T-cell (primary cell): ENCODE data around the gene PRDM11. TPM values are rescaled to one million over a fixed set of nuclear protein-coding genes. Genes with fewer than 3 reads are reported as not detected.

Source experiments
- ATAC-seq, 4 experiments: fragments of 200-7000 bp in 3 of 4; fragments of 150-1000 bp in 1 of 4; cut with Tn5 transposase; replicated peaks in 1 of 4; 1 replicate in 3 of 4; 2 replicates in 1 of 4; pipeline ENCODE4 v1.10.0; 2021; ENCODE audit warnings: moderate library complexity in 3 of 4, mild to moderate bottlenecking in 2 of 4, moderate number of reproducible peaks in 1 of 4
- CTCF ChIA-PET, 2 donors: fragments of 300-600 bp; sonication (Branson Sonifier 250); formaldehyde crosslinking; loops; one replicate each; lab custom pipeline; 2022; ENCODE audit warnings: antibody characterized with exemption in 2 of 2; lab: Charles Lee
- POLR2A ChIA-PET, 2 donors: fragments of 300-600 bp; sonication (Branson Sonifier 250); formaldehyde crosslinking; loops; one replicate each; lab custom pipeline; 2022; ENCODE audit warnings: antibody characterized with exemption in 2 of 2; lab: Charles Lee
- DNase-seq, 35 experiments: peaks; one replicate each; pipeline versions ENCODE4 v3.0.0 to v3.0.0-alpha.2; 2013 to 2023
- H3K27ac ChIP-seq: one replicate; pipeline ENCODE4 v1.5.1; 2013; ENCODE audit warnings: low read length
- H3K27me3 ChIP-seq, 2 experiments: replicated peaks in 1 of 2; 1 replicate in 1 of 2; 2 replicates in 1 of 2; pipeline versions ENCODE4 v1.6.1 to v1.7.0; 2013; ENCODE audit warnings: low read length in 1 of 2, mixed read lengths in 1 of 2; ENCODE audit not compliant: control insufficient read depth in 2 of 2, insufficient read depth in 2 of 2; ENCODE audit errors: extremely low read depth in 1 of 2
- H3K36me3 ChIP-seq, 2 donors: 1 replicate in 1 of 2; 2 replicates in 1 of 2; pipeline versions ENCODE4 v1.6.1 to v1.7.0; 2013; ENCODE audit warnings: low read length in 1 of 2; ENCODE audit not compliant: control insufficient read depth in 2 of 2, insufficient read depth in 1 of 2; ENCODE audit errors: extremely low read depth in 1 of 2
- H3K4me1 ChIP-seq, 2 experiments: 1 replicate in 1 of 2; 2 replicates in 1 of 2; pipeline versions ENCODE4 v1.6.1 to v1.7.0; 2013; ENCODE audit warnings: low read length in 2 of 2, mixed read lengths in 1 of 2; ENCODE audit not compliant: insufficient read depth in 2 of 2, control insufficient read depth in 1 of 2; ENCODE audit errors: extremely low read depth in 1 of 2
- H3K4me3 ChIP-seq, 2 donors: 1 replicate in 1 of 2; 2 replicates in 1 of 2; pipeline versions ENCODE4 v1.5.1 to v1.7.0; 2013; ENCODE audit warnings: mild to moderate bottlenecking in 2 of 2, low read length in 1 of 2, moderate library complexity in 1 of 2; ENCODE audit not compliant: control insufficient read depth in 1 of 2; ENCODE audit errors: extremely low read depth in 1 of 2
- H3K9me3 ChIP-seq: 2 replicates; pipeline ENCODE4 v1.7.0; 2013
- H3K27ac Mint-ChIP-seq, 2 donors: one replicate each; pipeline ENCODE4 v1.8.0; 2020 to 2021; ENCODE audit warnings: mild to moderate bottlenecking in 2 of 2, mixed read lengths in 2 of 2
- H3K27me3 Mint-ChIP-seq, 2 donors: one replicate each; pipeline ENCODE4 v1.8.0; 2021 to 2022; ENCODE audit warnings: mixed read lengths in 2 of 2
- H3K36me3 Mint-ChIP-seq: one replicate; pipeline ENCODE4 v1.8.0; 2021; ENCODE audit warnings: mixed read lengths
- H3K4me1 Mint-ChIP-seq, 3 donors: one replicate each; pipeline ENCODE4 v1.8.0; 2020 to 2022; ENCODE audit warnings: mixed read lengths in 3 of 3, mild to moderate bottlenecking in 1 of 3
- H3K4me3 Mint-ChIP-seq, 3 donors: one replicate each; pipeline ENCODE4 v1.8.0; 2020 to 2022; ENCODE audit warnings: mild to moderate bottlenecking in 3 of 3, mixed read lengths in 3 of 3, moderate library complexity in 3 of 3
- H3K9me3 Mint-ChIP-seq, 3 donors: one replicate each; pipeline ENCODE4 v1.8.0; 2020 to 2022; ENCODE audit warnings: mixed read lengths in 3 of 3
- WGBS: methylation state at CpG from one replicate; pipeline ENCODE4 v1.1.5; 2013; ENCODE audit warnings: missing lambda C conversion rate; ENCODE audit not compliant: insufficient coverage; 5-methylcytosine and 5-hydroxymethylcytosine counted together
- total RNA-seq, 35 experiments: library from RNA in 6 of 35; stranded (reverse) in 6 of 35; fragments of 120-200 nt in 1 of 35; gene quantifications; one replicate each; pipeline versions ENCODE4 v1.2.1 to v1.2.4 and lab custom pipeline; 2013 to 2026

The PRDM11 gene
- total RNA-seq, 5 donors from 2014 or later (not counting 1 experiment from before 2014, with no cell fraction given) = 8.7 to 12.5 (median 10.6) TPM

DNA sequence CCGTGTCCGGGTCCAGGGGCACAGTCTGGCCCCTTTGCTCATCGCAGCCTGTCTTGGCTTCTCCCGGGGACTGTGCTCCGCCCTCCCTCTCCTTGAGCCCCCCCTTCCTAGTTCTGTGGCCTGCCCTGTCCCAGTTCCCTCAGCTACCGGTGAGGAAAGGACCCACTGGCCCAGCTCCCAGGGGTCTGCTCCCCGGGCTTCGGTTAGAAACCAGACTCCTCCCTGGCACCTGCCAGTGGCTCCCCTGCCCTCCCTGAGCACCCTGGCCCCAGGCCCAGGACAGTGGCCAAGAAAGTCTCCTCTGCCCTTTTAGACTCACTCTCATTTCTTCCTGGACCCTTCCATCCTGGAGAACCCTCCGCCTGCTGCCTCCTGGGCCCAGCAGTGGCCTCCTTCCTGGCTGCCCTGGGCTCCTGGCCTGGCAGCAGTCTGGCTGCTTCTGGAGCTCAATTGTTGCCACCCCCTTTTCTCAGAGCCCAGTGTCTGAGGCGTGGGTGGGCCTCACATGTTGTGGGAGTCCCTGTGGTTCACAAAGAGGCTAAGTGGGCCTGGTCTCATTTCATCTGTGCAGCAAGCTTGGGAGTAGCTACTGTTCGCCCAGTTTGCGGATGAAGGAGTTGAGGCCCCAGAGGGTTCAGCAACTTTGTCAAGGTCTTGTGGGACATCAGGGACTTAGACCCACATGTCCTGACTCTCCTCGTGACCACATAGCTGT, 12.6 kb downstream of the PRDM11 start:
- Histone ChIP-seq H3K36me3 (no peaks in the 10 kb centered on the region), H3K27me3 (no peaks in the 10 kb centered on the region), H3K4me3 (no peak overlapping the region), H3K27ac (no peak overlapping the region), H3K4me1 (peaks cover 0 to 3% of the 10 kb centered on the region in 2 experiments), H3K9me3 (no peaks in the 10 kb centered on the region)
- ATAC-seq (no peak), DNase-seq (no peak)
- Mint-ChIP-seq H3K27me3 (no peaks in the 10 kb centered on the region), H3K9me3 (no peaks in the 10 kb centered on the region), H3K36me3 (peaks cover 6% of the 10 kb centered on the region), H3K27ac (no peak overlapping the region), H3K4me3 (no peak overlapping the region), H3K4me1 (peaks cover 14 to 28% (median 22%) of the 10 kb centered on the region in 3 donors)
- ChIA-PET POLR2A (no interaction called here), CTCF (no interaction called here)
- WGBS = 95% methylated on average over 12 of the region's 13 CpGs

DNA sequence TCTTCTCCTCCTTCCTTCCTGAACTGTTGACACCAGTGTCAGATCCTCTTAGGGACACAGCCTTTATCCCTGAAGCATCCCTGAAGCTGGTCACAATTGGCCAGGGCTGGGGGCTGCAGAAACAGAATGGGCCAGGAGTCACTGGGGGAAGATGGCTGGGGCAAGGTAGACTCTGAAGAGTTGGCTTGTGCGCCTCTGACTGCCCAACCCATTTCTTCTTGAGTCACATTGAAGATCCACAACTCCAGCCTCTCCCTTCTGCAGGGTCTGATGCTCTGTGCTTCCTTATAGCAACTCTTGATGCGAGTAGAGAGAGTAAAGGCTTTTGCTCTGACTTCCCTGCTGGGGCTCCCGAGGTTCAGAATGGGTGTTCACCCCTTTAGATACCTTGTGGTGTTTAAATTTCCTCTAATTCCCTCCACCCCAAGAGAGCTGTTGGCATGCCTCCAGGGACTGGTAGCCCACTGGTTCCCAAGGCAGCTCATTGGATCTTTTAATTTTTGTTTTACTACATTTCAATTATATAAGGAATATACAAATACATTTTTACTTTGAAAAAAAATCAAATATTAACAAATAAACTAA, 13.4 kb downstream of the PRDM11 start:
- Mint-ChIP-seq H3K4me1 (peaks cover 11 to 22% (median 22%) of the 10 kb centered on the region in 3 donors), H3K27ac (no peak overlapping the region)
- CTCF ChIA-PET = no interaction called here

DNA sequence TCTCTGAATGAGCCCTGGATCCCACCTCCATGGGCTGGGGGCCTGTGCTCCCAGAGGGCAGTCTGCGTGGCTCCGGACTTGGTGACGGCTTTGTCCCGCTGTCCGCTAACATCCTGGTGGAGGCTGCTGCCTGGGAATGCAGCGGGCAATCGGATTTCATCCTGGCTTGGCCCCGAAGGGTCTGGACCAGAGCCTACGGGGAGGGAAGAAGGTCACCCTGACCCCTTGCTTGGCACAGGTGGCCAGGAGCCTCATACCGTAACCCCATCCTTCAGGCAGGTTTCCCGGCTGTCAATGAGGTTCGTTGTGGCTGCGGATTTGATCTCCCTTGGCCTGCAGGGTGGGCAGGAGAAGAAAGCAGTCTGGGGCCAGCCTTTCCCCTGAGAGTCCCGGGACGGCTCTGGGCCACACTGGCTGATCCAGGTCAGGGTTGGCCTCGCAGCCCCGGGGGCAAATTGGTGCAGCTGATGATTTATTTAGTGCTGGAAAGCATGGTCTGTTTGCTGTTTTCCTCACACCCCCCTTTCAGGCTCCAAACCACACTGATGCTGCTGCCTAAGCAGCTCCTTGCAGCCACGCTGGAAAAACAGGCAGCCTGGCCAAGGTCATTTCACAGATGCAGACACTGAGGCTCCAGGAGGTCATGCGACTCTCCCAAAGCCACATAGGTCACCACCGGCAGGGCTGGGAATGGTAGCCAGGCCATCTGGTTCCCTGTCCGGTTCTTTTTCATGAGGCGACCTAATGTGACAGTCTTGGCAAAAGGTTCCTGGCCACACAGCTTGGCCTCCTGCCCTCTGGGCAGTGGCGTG, 15.0 kb downstream of the PRDM11 start:
- CTCF ChIA-PET = no interaction called here
- POLR2A ChIA-PET = no interaction called here

More for the DNA sequence above, 13.4 kb downstream of the PRDM11 start:
- H3K27me3 ChIP-seq = no peaks in the 10 kb centered on the region
- no peaks in the 10 kb centered on the region for H3K9me3 Mint-ChIP-seq
- no CpG with 5 or more reads among the region's 3 CpGs for WGBS
- no peaks in the 10 kb centered on the region for H3K9me3 ChIP-seq
- no peaks in the 10 kb centered on the region for H3K36me3 ChIP-seq
- no peaks in the 10 kb centered on the region for H3K27me3 Mint-ChIP-seq
- H3K4me3 ChIP-seq = no peak overlapping the region
- H3K4me1 ChIP-seq = peaks cover 0 to 3% of the 10 kb centered on the region in 2 experiments
- ATAC-seq = no peak
- no peak for DNase-seq
- H3K36me3 Mint-ChIP-seq = peaks cover 6% of the 10 kb centered on the region
- H3K27ac ChIP-seq = no peak overlapping the region
- H3K4me3 Mint-ChIP-seq = no peak overlapping the region
- POLR2A ChIA-PET = no interaction called here

DNA sequence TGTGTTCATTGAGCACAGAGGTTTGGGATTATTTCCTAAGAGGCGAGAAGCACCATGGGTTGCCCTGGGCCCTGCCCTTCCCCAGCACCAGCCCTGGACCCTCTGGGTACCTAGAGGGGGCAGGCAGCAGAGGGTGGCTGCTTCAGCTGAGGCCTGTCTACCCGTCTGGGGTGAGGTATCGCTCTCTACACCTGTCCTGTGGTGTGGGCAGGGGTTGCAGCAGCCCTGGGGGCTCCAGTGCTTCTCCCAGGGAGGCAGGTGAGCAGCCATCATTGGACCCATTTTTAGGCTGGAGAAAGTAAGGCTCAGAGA, 15.6 kb downstream of the PRDM11 start:
- Histone ChIP-seq H3K9me3 (no peaks in the 10 kb centered on the region), H3K4me1 (peaks cover 0 to 3% of the 10 kb centered on the region in 2 experiments), H3K27me3 (peaks cover 0 to 2% of the 10 kb centered on the region in 2 experiments), H3K4me3 (no peak overlapping the region), H3K36me3 (no peaks in the 10 kb centered on the region), H3K27ac (no peak overlapping the region)
- Mint-ChIP-seq H3K36me3 (peaks cover under 1% of the 10 kb centered on the region), H3K4me3 (no peak overlapping the region), H3K27me3 (no peaks in the 10 kb centered on the region), H3K4me1 (peaks cover 7 to 15% (median 12%) of the 10 kb centered on the region in 3 donors), H3K9me3 (no peaks in the 10 kb centered on the region), H3K27ac (no peak overlapping the region)
- ATAC-seq (no peak), DNase-seq (no peak)
- ChIA-PET CTCF (no interaction called here), POLR2A (no interaction called here)
- 70% methylated on average over 2 of the region's 3 CpGs for WGBS

More for the DNA sequence above, 15.0 kb downstream of the PRDM11 start:
- H3K9me3 ChIP-seq = no peaks in the 10 kb centered on the region
- DNase-seq = no peak
- Mint-ChIP-seq H3K4me3 (no peak overlapping the region), H3K4me1 (peaks cover 11 to 20% (median 17%) of the 10 kb centered on the region in 3 donors), H3K27me3 (no peaks in the 10 kb centered on the region), H3K9me3 (no peaks in the 10 kb centered on the region), H3K36me3 (peaks cover 6% of the 10 kb centered on the region), H3K27ac (no peak overlapping the region)
- H3K27me3 ChIP-seq = peaks cover 0 to 2% of the 10 kb centered on the region in 2 experiments
- H3K4me3 ChIP-seq = no peak overlapping the region
- 95% methylated on average over 17 of the region's 23 CpGs for WGBS
- ATAC-seq = no peak
- H3K27ac ChIP-seq = no peak overlapping the region
- peaks cover 0 to 3% of the 10 kb centered on the region in 2 experiments for H3K4me1 ChIP-seq
- no peaks in the 10 kb centered on the region for H3K36me3 ChIP-seq

DNA sequence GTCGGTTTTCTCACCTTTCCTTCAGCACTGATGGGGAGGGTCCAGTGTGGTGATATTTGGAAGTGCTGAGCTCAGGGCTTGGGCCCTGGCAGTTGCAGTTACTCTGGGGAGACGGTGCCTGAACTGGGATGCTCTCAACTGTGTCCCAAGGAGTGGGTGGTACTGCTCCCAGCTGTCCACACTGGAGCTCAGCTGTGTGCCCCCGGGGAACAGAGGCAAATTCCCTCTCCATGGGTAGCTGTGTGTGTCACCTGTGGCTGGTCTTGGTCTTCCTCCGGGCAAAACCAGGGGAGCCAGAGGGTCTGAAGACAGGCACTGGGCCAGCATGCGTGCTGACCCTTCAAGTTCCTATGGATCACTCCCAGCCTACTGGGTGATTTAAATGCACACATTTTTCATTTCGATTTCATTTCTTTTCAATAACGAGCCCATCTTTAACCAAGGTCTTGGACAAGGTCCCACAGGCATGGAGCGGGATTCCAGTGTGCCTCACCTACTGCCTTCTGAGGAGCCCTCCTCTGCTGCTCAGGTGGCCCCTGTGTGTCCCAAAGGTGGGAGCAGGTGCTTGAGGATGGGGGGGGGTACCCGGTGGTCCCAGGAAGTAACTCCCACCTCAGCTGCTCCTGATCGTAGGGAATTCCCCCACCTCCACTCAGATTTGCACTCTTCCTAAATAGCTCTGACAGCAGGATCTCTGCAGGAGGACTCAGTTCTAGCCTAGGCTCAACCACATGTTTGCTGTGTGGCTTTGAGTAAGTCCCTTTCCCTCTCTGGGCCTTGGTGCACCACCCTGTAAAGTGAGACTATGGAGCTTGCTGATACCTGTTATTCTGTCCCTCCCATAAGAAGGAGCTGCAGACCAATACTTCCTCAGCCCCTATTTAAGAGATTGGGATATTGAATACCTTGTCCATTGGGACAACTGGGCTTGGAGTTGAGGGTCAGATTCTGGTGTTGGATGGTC, 16.8 kb downstream of the PRDM11 start:
- peaks cover 0 to 2% of the 10 kb centered on the region in 2 experiments for H3K27me3 ChIP-seq
- whole genome bisulfite sequencing = 88% methylated on average over 4 of the region's 10 CpGs
- no peak overlapping the region for H3K27ac ChIP-seq
- H3K9me3 ChIP-seq = no peaks in the 10 kb centered on the region
- Mint-ChIP-seq H3K4me3 (no peak overlapping the region), H3K27ac (no peak overlapping the region), H3K36me3 (no peaks in the 10 kb centered on the region), H3K4me1 (peaks cover 2 to 9% (median 7%) of the 10 kb centered on the region in 3 donors), H3K9me3 (no peaks in the 10 kb centered on the region), H3K27me3 (no peaks in the 10 kb centered on the region)
- ChIA-PET POLR2A (no interaction called here), CTCF (interaction anchor here in 1 of 2 donors (0.7 kb wide), 1 partner anchor 182 kb away, joined by 3 read pairs; no protein-coding TSS in a partner anchor)
- ATAC-seq (no peak), DNase-seq (no peak)
- no peak overlapping the region for H3K4me3 ChIP-seq
- H3K36me3 ChIP-seq = no peaks in the 10 kb centered on the region
- H3K4me1 ChIP-seq = peaks cover 0 to 3% of the 10 kb centered on the region in 2 experiments
